Measurements from ENCODE around the gene TMEM178B. TPM values are rescaled to one million over a fixed set of nuclear protein-coding genes. Genes with fewer than 3 reads are reported as not detected.

The TMEM178B gene
- total RNA-seq, 2 experiments from 2014 or later = 0.05 to 0.10 TPM

Other genes starting within 250 kb of the TMEM178B start
- gene BRAF, start 149.1 kb upstream of the TMEM178B start, total RNA-seq = 10 to 100 TPM; 26.7 to 28.5 TPM
- gene MRPS33, start 59.1 kb upstream of the TMEM178B start, total RNA-seq = 10 to 100 TPM; 58.1 to 62.9 TPM